ENCODE results near the gene CSRNP3. TPM values are rescaled to one million over a fixed set of nuclear protein-coding genes. Genes with fewer than 3 reads are reported as not detected.
"Not testable (repeated sequence)": the region's sequence is repeated elsewhere in the genome, so short reads cannot be mapped to it uniquely, and the experiment has no call there.

CSRNP3 gene
- total RNA-seq, 6 experiments from 2014 or later, result 0.25 to 2.0 (median 1.0) TPM

DNA sequence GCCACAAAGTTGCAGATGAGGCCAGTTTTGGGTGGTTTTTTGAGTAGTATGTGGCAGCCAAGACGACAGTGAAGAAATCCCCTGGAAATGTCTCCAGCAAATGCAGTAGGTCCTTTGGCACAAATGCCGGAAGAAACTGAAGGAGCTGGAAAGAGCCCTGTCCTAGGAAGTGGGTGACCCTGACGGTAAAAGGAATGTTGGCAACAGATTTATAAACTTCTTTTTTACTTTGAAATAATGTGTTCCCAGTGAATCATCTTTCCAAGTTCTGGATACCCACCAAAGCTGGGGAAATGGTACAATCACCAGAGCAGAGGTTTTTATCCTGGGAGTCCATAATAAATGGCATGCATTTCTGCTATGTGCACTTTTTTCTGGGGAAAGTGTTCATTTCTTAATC is 112.9 kb downstream of the CSRNP3 start:
- intact Hi-C loops (cut with DNase I), result no loop called here
- Histone ChIP-seq H3K4me3 (no peak overlapping the region), H3K27ac (no peak overlapping the region), H3K27me3 (no peaks in the 10 kb centered on the region), H3K36me3 (no peaks in the 10 kb centered on the region), H3K9me3 (no peaks in the 10 kb centered on the region), H3K4me1 (no peaks in the 10 kb centered on the region)
- WGBS (ENCODE audit: insufficient coverage, low coverage, low lambda C conversion rate, missing lambda C conversion rate), result 59% methylated on average over 3 of the region's 3 CpGs
- no peak for DNase-seq
- no peak for ATAC-seq
- TF ChIP-seq, protein P1, sequence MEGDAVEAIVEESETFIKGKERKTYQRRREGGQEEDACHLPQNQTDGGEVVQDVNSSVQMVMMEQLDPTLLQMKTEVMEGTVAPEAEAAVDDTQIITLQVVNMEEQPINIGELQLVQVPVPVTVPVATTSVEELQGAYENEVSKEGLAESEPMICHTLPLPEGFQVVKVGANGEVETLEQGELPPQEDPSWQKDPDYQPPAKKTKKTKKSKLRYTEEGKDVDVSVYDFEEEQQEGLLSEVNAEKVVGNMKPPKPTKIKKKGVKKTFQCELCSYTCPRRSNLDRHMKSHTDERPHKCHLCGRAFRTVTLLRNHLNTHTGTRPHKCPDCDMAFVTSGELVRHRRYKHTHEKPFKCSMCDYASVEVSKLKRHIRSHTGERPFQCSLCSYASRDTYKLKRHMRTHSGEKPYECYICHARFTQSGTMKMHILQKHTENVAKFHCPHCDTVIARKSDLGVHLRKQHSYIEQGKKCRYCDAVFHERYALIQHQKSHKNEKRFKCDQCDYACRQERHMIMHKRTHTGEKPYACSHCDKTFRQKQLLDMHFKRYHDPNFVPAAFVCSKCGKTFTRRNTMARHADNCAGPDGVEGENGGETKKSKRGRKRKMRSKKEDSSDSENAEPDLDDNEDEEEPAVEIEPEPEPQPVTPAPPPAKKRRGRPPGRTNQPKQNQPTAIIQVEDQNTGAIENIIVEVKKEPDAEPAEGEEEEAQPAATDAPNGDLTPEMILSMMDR (IDR thresholded peaks at IDR 0.05), result no peak
- no peak for TF ChIP-seq POLR2A (IDR thresholded peaks at IDR 0.05)

DNA sequence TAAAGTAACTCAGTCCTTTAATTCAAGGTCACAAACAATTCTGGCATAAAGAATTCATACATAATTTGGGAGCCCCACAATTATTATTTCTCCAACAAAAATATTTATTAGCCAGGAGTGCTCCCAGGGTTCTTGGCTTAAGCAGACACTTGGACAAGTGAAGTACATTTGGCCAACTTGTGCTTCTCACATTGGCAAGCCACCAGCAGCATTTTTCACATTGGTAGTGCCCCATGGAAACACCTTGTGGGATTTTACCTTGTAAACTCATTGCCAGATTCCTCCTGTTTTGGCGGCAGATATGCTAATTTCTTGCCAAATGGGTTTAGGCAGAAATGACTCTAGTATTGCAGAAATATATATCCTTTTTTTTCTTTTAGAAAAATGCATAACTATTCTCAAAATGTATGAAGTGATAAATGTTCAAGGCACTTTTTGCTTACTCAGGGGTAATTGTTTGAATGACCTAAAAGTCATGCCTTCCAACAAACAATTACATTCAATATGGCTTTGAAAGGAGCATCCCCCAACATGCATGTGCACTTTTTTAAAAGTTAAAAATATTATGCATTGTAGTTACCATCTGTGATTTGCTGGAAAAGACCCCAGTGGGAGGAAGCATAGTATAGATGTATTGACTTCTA is 113.5 kb downstream of the CSRNP3 start:
- Histone ChIP-seq H3K4me3 (no peak overlapping the region), H3K27me3 (no peaks in the 10 kb centered on the region), H3K27ac (no peak overlapping the region), H3K4me1 (no peaks in the 10 kb centered on the region), H3K9me3 (no peaks in the 10 kb centered on the region), H3K36me3 (no peaks in the 10 kb centered on the region)
- DNase-seq, result no peak
- intact Hi-C loops (cut with DNase I), result no loop called here
- WGBS (ENCODE audit: insufficient coverage, low coverage, low lambda C conversion rate, missing lambda C conversion rate), result 50% methylated on average over 1 of the region's 1 CpG
- TF ChIP-seq POLR2A (IDR thresholded peaks at IDR 0.05), result no peak
- TF ChIP-seq, protein P1 (IDR thresholded peaks at IDR 0.05), result no peak
- ATAC-seq, result no peak

DNA sequence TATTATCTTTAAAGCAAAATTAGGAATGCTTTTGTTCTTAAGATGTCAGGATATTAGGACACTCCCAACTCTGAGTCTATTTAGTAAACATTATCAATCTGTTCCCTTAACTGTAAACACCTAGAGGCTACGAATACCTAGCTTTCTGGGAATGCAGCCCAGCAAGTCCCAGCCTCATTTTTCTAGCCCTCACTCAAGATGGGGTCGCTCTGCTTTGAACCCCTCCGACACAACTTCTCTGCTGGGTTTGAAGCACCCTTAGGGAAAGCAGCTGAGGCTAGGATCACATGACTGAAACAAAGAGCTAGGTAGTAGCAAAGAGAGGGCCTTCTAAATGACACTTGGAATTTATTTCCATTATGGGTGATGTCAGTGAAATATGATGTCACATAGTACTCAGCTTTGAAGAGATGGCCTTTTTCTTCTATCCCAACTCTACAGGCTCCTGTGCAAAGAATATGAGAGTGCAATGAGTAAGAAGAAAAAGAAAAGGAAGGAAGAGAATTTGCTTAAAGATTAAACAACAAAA is 114.7 kb downstream of the CSRNP3 start:
- Histone ChIP-seq H3K9me3 (no peaks in the 10 kb centered on the region), H3K4me1 (no peaks in the 10 kb centered on the region), H3K27ac (no peak overlapping the region), H3K27me3 (no peaks in the 10 kb centered on the region), H3K36me3 (no peaks in the 10 kb centered on the region), H3K4me3 (no peak overlapping the region)
- ATAC-seq (no peak), DNase-seq (no peak)
- 70% methylated on average over 3 of the region's 3 CpGs for WGBS (ENCODE audit: insufficient coverage, low coverage, low lambda C conversion rate, missing lambda C conversion rate)
- TF ChIP-seq POLR2A (IDR thresholded peaks at IDR 0.05), result no peak
- intact Hi-C loops (cut with DNase I), result no loop called here

DNA sequence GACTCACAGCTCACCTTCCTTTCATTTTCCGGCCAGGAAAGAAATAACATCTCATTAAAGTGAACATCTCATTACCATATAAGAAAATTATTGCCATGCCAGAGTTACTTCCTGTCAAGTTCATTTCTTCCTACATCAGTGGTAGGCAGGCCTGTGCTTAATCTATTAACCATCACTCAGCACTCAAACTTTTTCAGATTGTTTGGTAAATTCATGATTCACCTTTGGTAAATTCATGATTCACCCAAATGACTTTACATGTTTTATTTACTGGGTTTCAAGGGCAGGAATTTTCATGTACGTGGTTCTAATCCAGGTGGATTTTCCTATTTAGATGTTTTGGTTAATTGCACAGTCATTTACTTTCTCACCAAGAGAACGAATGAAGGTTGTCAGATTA is 116.5 kb downstream of the CSRNP3 start:
- 83% methylated on average over 3 of the region's 3 CpGs for WGBS (ENCODE audit: insufficient coverage, low coverage, low lambda C conversion rate, missing lambda C conversion rate)
- no peaks in the 10 kb centered on the region for H3K4me1 ChIP-seq
- ATAC-seq (no peak), DNase-seq (no peak)
- H3K4me3 ChIP-seq, result no peak overlapping the region
- H3K36me3 ChIP-seq, result no peaks in the 10 kb centered on the region
- intact Hi-C loops (cut with DNase I), result no loop called here
- no peaks in the 10 kb centered on the region for H3K27me3 ChIP-seq
- no peak for TF ChIP-seq POLR2A (IDR thresholded peaks at IDR 0.05)
- TF ChIP-seq, protein P1 (IDR thresholded peaks at IDR 0.05), result no peak
- no peaks in the 10 kb centered on the region for H3K9me3 ChIP-seq
- H3K27ac ChIP-seq, result no peak overlapping the region

DNA sequence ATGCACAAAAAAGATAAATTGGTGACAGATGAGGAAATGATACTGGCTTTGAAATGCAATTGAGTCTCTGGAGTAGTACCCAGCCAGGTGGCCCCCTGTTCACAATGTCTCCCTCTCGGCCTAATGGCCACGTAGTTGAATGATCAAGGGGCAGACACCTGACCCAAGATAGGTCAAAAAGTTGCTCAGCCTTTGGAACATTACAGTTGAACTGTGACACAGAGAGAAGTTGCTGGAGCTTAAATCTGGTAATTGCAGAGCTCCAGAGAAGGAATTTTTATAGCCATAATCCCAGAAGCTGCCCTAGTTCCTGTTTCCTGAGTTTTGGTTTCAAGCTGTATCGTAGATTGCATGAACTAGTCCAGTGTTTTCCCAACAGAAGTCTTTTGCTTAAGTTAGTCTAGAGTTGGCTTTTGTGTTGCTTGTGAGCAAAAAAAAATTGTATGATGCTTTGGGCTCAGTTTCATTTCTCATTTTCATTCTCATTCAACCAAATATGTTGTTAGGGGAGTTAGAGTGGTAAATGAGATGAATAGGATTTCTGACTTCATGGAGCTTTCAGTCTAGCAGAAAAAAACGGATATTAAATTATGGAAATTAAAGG is 117.9 kb downstream of the CSRNP3 start:
- no peak for DNase-seq
- Histone ChIP-seq H3K4me3 (no peak overlapping the region), H3K27ac (no peak overlapping the region), H3K27me3 (no peaks in the 10 kb centered on the region), H3K9me3 (no peaks in the 10 kb centered on the region), H3K4me1 (peaks cover 0 to 5% (median 0%) of the 10 kb centered on the region in 4 donors), H3K36me3 (no peaks in the 10 kb centered on the region)
- no peak for ATAC-seq
- intact Hi-C loops (cut with DNase I), result no loop called here
- no peak for TF ChIP-seq POLR2A (IDR thresholded peaks at IDR 0.05)
- TF ChIP-seq, protein P1 (IDR thresholded peaks at IDR 0.05), result no peak
- WGBS (ENCODE audit: insufficient coverage, low coverage, low lambda C conversion rate, missing lambda C conversion rate), result 62% methylated on average over 4 of the region's 4 CpGs

DNA sequence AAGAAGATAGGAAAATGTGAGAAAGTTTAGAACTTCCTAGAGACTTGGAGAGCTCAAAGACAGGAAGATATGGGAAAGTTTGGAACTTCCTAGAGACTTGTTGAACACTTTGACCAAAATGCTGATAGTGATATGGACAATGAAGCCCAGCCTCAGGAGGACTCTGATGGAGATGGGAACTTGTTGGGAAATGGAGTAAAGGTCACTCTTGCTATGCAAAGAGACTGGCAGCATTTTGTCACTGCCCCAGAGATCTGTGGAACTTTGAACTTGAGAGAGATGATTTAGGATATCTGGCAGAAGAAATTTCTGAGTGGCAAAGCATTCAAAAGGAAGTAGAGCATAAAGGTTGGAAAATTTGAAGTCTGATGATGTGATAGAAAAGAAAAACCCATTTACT is 121.5 kb downstream of the CSRNP3 start:
- H3K9me3 ChIP-seq; H3K36me3 ChIP-seq; H3K4me3 ChIP-seq; H3K27me3 ChIP-seq; H3K27ac ChIP-seq; intact Hi-C loops (cut with DNase I); H3K4me1 ChIP-seq: not testable (repeated sequence)
- ATAC-seq (peak; percentile 69 to 88 (median 81)), DNase-seq (peak in 1 of 3 donors; percentile 53)

Measured in right lobe of liver (tissue), 6 donors.